LNCAP (cell line): ENCODE data around the gene PRKRIP1.

Source experiments
- CTCF ChIP-seq: fragments of 450-650 bp; IDR thresholded peaks from 2 replicates; pipeline ENCODE4 v1.5.1; 2017; ENCODE audit warnings: mild to moderate bottlenecking

Gene PRKRIP1

GRCh38 chr7:102467581-102468477, 71.7 kb downstream of the PRKRIP1 start:
- TF ChIP-seq CTCF: no peak

- TF ChIP-seq CTCF: no peak
Observed at GRCh38 chr7:102468478-102469350, 72.6 kb downstream of the PRKRIP1 start.

GRCh38 chr7:102469351-102469971, 73.3 kb downstream of the PRKRIP1 start:
- no peak for TF ChIP-seq CTCF

GRCh38 chr7:102469972-102470825, 74.0 kb downstream of the PRKRIP1 start:
- no peak for TF ChIP-seq CTCF

GRCh38 chr7:102471791-102472125, 75.6 kb downstream of the PRKRIP1 start:
- TF ChIP-seq CTCF: no peak

- no peak for TF ChIP-seq CTCF
Observed at GRCh38 chr7:102472126-102473041, 76.2 kb downstream of the PRKRIP1 start.
